Smooth muscle cell (in vitro differentiated cells): ENCODE data around the gene MCF2L. TPM values are rescaled to one million over a fixed set of nuclear protein-coding genes. Genes with fewer than 3 reads are reported as not detected.
"Not testable (repeated sequence)": the region's sequence is repeated elsewhere in the genome, so short reads cannot be mapped to it uniquely, and the experiment has no call there.

Experiments used
- DNase-seq: peaks from one replicate; lab custom pipeline; 2025; ENCODE audit not compliant: unreplicated experiment; lab: John Stamatoyannopoulos, UW
- H2AFZ ChIP-seq: fragments of 200-600 bp; sonication (generic); 2 replicates; pipeline ENCODE4 v1.6.0; 2016; ENCODE audit warnings: antibody characterized with exemption, low read depth, mild to moderate bottlenecking
- H3F3A ChIP-seq: fragments of 200-600 bp; sonication (generic); 2 replicates; pipeline ENCODE4 v1.6.0; 2017; ENCODE audit warnings: antibody characterized with exemption, low read depth
- H3K27ac ChIP-seq: fragments of 200-600 bp; sonication (generic); 2 replicates; pipeline ENCODE4 v1.5.1; 2016; ENCODE audit warnings: low read depth, mild to moderate bottlenecking
- H3K27me3 ChIP-seq: fragments of 200-600 bp; sonication (generic); 2 replicates; pipeline ENCODE4 v1.6.1; 2016; ENCODE audit warnings: low read depth, mild to moderate bottlenecking
- H3K36me3 ChIP-seq: fragments of 200-600 bp; sonication (generic); 2 replicates; pipeline ENCODE4 v1.5.1; 2016; ENCODE audit warnings: low read depth
- H3K4me1 ChIP-seq: fragments of 200-600 bp; sonication (generic); 2 replicates; pipeline ENCODE4 v1.5.1; 2016; ENCODE audit warnings: low read depth
- H3K4me2 ChIP-seq: fragments of 200-600 bp; sonication (generic); 2 replicates; pipeline ENCODE4 v1.6.0; 2016; ENCODE audit warnings: mild to moderate bottlenecking
- H3K4me3 ChIP-seq: fragments of 200-600 bp; sonication (generic); 2 replicates; pipeline ENCODE4 v1.5.1; 2016; ENCODE audit warnings: mild to moderate bottlenecking
- H3K79me2 ChIP-seq: fragments of 200-600 bp; sonication (generic); 2 replicates; pipeline ENCODE4 v1.6.0; 2016; ENCODE audit warnings: low read depth, mild to moderate bottlenecking
- H3K9ac ChIP-seq: fragments of 200-600 bp; sonication (generic); 2 replicates; pipeline ENCODE4 v1.6.0; 2016; ENCODE audit warnings: low read depth
- H3K9me3 ChIP-seq: fragments of 200-600 bp; sonication (generic); replicated peaks from 2 replicates; pipeline ENCODE4 v1.5.1; 2016; ENCODE audit warnings: low read depth
- H4K20me1 ChIP-seq: fragments of 200-600 bp; sonication (generic); 2 replicates; pipeline ENCODE4 v1.6.0; 2016; ENCODE audit warnings: low read depth
- CTCF ChIP-seq: fragments of 200-600 bp; sonication (generic); IDR thresholded peaks from 2 replicates; pipeline ENCODE4 v1.5.1; 2017; ENCODE audit warnings: borderline replicate concordance, mild to moderate bottlenecking, antibody characterized with exemption; ENCODE audit not compliant: insufficient read depth, poor library complexity, severe bottlenecking
- WGBS: methylation state at CpG from one replicate; pipeline ENCODE4 v1.1.7; 2016; ENCODE audit warnings: low lambda C conversion rate; 5-methylcytosine and 5-hydroxymethylcytosine counted together
- polyA plus RNA-seq: library from polyadenylated mRNA; unstranded; fragments of >200 nt; fragmentation: Nextera tagmentation; extraction: Ambion mirVana; gene quantifications from 2 replicates; pipeline ENCODE4 v1.2.1, GENCODE V29; 2016
- total RNA-seq: library from RNA; depleted of rRNA; stranded (reverse); fragments of >200 nt; gene quantifications from 2 replicates; pipeline ENCODE4 v1.2.3, GENCODE V29; 2014

The MCF2L gene
- total and polyA plus RNA-seq, 2 experiments from 2014 or later: 0.54 to 7.6 TPM

GRCh38 chr13:113053376-113053775 lies 84.4 kb downstream of the MCF2L start:
- H3K4me1 ChIP-seq: no peaks in the 10 kb centered on the region
- H3K4me3 ChIP-seq: no peak overlapping the region
- H3K79me2 ChIP-seq: no peaks in the 10 kb centered on the region
- DNase-seq: no peak
- H3K27ac ChIP-seq: no peak overlapping the region
- H3K36me3 ChIP-seq: no peaks in the 10 kb centered on the region
- WGBS: 92% methylated on average over 14 of the region's 14 CpGs
- H3K27me3 ChIP-seq: no peaks in the 10 kb centered on the region
- no peak overlapping the region for H3K9ac ChIP-seq
- no peak overlapping the region for H2AFZ ChIP-seq
- H4K20me1 ChIP-seq: no peaks in the 10 kb centered on the region
- no peaks in the 10 kb centered on the region for H3K9me3 ChIP-seq
- H3K4me2 ChIP-seq: no peak overlapping the region
- H3F3A ChIP-seq: no peaks in the 10 kb centered on the region
- TF ChIP-seq CTCF: no peak

GRCh38 chr13:113053801-113054604 lies 85.0 kb downstream of the MCF2L start:
- no peak for TF ChIP-seq CTCF
- H3F3A ChIP-seq: no peaks in the 10 kb centered on the region
- H3K9ac ChIP-seq: no peak overlapping the region
- no peaks in the 10 kb centered on the region for H4K20me1 ChIP-seq
- DNase-seq: no peak
- no peaks in the 10 kb centered on the region for H3K27me3 ChIP-seq
- 94% methylated on average over 31 of the region's 31 CpGs for WGBS
- no peaks in the 10 kb centered on the region for H3K79me2 ChIP-seq
- H3K4me2 ChIP-seq: no peak overlapping the region
- H3K4me1 ChIP-seq: no peaks in the 10 kb centered on the region
- no peak overlapping the region for H2AFZ ChIP-seq
- H3K27ac ChIP-seq: no peak overlapping the region
- no peaks in the 10 kb centered on the region for H3K36me3 ChIP-seq
- H3K9me3 ChIP-seq: no peaks in the 10 kb centered on the region
- H3K4me3 ChIP-seq: no peak overlapping the region

- Histone ChIP-seq H3K4me1 (no peaks in the 10 kb centered on the region), H3K4me2 (no peak overlapping the region), H3K79me2 (no peaks in the 10 kb centered on the region), H3K27me3 (no peaks in the 10 kb centered on the region), H4K20me1 (no peaks in the 10 kb centered on the region), H3K4me3 (no peak overlapping the region), H3K36me3 (no peaks in the 10 kb centered on the region), H3F3A (no peaks in the 10 kb centered on the region), H3K27ac (no peak overlapping the region), H3K9ac (no peak overlapping the region), H3K9me3 (no peaks in the 10 kb centered on the region), H2AFZ (no peak overlapping the region)
- WGBS: 100% methylated on average over 1 of the region's 1 CpG
- no peak for DNase-seq
- no peak for TF ChIP-seq CTCF
These were observed 88.1 kb downstream of the MCF2L start for GRCh38 chr13:113057084-113057483.

GRCh38 chr13:113057559-113057958 lies 88.5 kb downstream of the MCF2L start:
- H3F3A ChIP-seq, H3K4me2 ChIP-seq, H3K79me2 ChIP-seq, H3K4me1 ChIP-seq, H3K27me3 ChIP-seq, H3K27ac ChIP-seq, H3K9me3 ChIP-seq, H3K9ac ChIP-seq, H4K20me1 ChIP-seq, H2AFZ ChIP-seq, DNase-seq, H3K36me3 ChIP-seq, H3K4me3 ChIP-seq: not testable (repeated sequence)
- WGBS: 92% methylated on average over 3 of the region's 3 CpGs
